ENCODE data around the gene FRMD4A.

DNA sequence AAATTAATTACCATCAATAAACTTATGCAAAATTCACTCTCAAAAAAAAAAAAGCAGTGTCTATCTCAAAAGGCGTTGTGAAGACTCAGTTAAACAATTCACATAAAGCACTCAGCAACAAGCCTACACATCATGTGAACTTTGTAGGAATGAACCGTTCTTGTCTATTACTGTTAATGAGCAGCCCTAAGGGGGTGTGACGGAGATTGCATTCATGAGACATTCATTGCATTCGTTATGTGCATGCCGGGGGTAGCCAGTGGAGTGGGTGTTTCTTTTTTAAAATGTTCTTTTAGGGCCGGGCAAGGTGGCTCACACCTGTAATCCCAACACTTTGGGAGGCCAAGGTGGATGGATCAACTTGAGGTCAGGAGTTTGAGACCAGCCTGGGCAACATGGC, 551.0 kb downstream of the FRMD4A start:
- TF ChIP-seq MAZ (IDR thresholded peaks at IDR 0.05; ENCODE audit: borderline replicate concordance, low read depth, low read length) (no peak), RAD21 (IDR thresholded peaks at IDR 0.05; ENCODE audit: low read length) (no peak), SMC3 (IDR thresholded peaks at IDR 0.05; ENCODE audit: low read depth, low read length) (no peak), POLR2A (IDR thresholded peaks at IDR 0.05; ENCODE audit: low read depth, low read length) (no peak), CTCF (conservative IDR thresholded peaks at IDR 0.05; ENCODE audit: low read depth, low read length) (no peak), RFX5 (IDR thresholded peaks at IDR 0.05; ENCODE audit: low read depth, low read length) (no peak), FOS (IDR thresholded peaks at IDR 0.05; ENCODE audit: low read depth, low read length) (no peak), NFE2L2 (IDR thresholded peaks at IDR 0.05; ENCODE audit: low read depth, low read length) (no peak), USF2 (IDR thresholded peaks at IDR 0.05; ENCODE audit: low read depth, low read length) (no peak), MAFK (IDR thresholded peaks at IDR 0.05; ENCODE audit: low read depth, low read length) (no peak), CEBPB (IDR thresholded peaks at IDR 0.05; ENCODE audit: low read depth, low read length) (no peak), ELK1 (IDR thresholded peaks at IDR 0.05; ENCODE audit: borderline replicate concordance, low read depth, low read length) (no peak)

Data from IMR-90 (cell line).